Measurements from ENCODE around the gene RAP1A.

DNA sequence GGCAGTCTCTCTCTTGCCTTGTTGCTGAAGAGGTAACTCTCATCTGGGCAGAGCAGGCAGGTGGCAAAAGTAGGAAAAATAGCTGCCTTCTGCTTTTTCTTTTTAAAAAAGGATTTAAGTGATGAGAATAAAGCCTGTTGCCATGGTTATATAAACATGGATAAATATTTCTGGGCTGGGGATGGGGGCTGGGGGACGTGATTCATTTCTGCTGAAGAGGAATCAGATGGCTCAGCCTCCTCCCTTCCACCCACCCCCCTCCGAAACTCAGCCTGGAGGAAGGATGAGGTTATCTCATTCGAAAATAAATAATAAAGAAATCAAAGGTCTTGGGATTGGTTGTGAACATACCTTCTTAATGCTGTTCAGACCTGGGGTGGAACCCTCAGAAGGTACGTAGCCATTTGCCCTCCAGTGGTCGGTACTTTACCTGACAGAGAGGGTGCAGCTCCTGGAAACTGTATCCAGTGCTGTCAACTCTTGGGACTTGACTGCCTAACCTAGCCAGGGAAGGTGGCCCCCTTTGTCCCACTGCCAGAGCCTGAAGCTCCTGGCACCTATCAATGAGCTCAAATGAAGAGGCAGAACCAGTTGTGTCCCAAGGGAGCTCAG lies 123.5 kb downstream of the RAP1A start:
- TF ChIP-seq, protein P1, sequence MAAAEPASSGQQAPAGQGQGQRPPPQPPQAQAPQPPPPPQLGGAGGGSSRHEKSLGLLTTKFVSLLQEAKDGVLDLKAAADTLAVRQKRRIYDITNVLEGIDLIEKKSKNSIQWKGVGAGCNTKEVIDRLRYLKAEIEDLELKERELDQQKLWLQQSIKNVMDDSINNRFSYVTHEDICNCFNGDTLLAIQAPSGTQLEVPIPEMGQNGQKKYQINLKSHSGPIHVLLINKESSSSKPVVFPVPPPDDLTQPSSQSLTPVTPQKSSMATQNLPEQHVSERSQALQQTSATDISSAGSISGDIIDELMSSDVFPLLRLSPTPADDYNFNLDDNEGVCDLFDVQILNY (CRISPR knock-in tag; IDR thresholded peaks at IDR 0.05), result no peak
- TF ChIP-seq, protein P2, sequence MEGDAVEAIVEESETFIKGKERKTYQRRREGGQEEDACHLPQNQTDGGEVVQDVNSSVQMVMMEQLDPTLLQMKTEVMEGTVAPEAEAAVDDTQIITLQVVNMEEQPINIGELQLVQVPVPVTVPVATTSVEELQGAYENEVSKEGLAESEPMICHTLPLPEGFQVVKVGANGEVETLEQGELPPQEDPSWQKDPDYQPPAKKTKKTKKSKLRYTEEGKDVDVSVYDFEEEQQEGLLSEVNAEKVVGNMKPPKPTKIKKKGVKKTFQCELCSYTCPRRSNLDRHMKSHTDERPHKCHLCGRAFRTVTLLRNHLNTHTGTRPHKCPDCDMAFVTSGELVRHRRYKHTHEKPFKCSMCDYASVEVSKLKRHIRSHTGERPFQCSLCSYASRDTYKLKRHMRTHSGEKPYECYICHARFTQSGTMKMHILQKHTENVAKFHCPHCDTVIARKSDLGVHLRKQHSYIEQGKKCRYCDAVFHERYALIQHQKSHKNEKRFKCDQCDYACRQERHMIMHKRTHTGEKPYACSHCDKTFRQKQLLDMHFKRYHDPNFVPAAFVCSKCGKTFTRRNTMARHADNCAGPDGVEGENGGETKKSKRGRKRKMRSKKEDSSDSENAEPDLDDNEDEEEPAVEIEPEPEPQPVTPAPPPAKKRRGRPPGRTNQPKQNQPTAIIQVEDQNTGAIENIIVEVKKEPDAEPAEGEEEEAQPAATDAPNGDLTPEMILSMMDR (IDR thresholded peaks at IDR 0.05), result no peak
- TF ChIP-seq ZNF671 (CRISPR knock-in tag; IDR thresholded peaks at IDR 0.05) (no peak), CREM (CRISPR knock-in tag; IDR thresholded peaks at IDR 0.05) (no peak), CREB1 (CRISPR knock-in tag; IDR thresholded peaks at IDR 0.05) (no peak), ZBTB21 (CRISPR knock-in tag; IDR thresholded peaks at IDR 0.05; ENCODE audit: borderline replicate concordance) (no peak), NFE2L1 (CRISPR knock-in tag; IDR thresholded peaks at IDR 0.05) (no peak)
- TF ChIP-seq, protein P3, sequence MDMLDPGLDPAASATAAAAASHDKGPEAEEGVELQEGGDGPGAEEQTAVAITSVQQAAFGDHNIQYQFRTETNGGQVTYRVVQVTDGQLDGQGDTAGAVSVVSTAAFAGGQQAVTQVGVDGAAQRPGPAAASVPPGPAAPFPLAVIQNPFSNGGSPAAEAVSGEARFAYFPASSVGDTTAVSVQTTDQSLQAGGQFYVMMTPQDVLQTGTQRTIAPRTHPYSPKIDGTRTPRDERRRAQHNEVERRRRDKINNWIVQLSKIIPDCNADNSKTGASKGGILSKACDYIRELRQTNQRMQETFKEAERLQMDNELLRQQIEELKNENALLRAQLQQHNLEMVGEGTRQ (CRISPR knock-in tag; IDR thresholded peaks at IDR 0.05), result no peak
- TF ChIP-seq, protein P4, sequence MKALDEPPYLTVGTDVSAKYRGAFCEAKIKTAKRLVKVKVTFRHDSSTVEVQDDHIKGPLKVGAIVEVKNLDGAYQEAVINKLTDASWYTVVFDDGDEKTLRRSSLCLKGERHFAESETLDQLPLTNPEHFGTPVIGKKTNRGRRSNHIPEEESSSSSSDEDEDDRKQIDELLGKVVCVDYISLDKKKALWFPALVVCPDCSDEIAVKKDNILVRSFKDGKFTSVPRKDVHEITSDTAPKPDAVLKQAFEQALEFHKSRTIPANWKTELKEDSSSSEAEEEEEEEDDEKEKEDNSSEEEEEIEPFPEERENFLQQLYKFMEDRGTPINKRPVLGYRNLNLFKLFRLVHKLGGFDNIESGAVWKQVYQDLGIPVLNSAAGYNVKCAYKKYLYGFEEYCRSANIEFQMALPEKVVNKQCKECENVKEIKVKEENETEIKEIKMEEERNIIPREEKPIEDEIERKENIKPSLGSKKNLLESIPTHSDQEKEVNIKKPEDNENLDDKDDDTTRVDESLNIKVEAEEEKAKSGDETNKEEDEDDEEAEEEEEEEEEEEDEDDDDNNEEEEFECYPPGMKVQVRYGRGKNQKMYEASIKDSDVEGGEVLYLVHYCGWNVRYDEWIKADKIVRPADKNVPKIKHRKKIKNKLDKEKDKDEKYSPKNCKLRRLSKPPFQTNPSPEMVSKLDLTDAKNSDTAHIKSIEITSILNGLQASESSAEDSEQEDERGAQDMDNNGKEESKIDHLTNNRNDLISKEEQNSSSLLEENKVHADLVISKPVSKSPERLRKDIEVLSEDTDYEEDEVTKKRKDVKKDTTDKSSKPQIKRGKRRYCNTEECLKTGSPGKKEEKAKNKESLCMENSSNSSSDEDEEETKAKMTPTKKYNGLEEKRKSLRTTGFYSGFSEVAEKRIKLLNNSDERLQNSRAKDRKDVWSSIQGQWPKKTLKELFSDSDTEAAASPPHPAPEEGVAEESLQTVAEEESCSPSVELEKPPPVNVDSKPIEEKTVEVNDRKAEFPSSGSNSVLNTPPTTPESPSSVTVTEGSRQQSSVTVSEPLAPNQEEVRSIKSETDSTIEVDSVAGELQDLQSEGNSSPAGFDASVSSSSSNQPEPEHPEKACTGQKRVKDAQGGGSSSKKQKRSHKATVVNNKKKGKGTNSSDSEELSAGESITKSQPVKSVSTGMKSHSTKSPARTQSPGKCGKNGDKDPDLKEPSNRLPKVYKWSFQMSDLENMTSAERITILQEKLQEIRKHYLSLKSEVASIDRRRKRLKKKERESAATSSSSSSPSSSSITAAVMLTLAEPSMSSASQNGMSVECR (CRISPR knock-in tag; IDR thresholded peaks at IDR 0.05; ENCODE audit: borderline replicate concordance), result no peak
